Uterus (tissue), 2 donors: ENCODE results near the gene WNT9A.

Experiments used
- CTCF ChIP-seq, 4 experiments: fragments of 200-600 bp in 2 of 4; fragments of 450-650 bp in 2 of 4; sonication (generic) in 2 of 4; IDR thresholded peaks; one replicate each; pipeline ENCODE4 v1.5.1; 2016 to 2019; ENCODE audit warnings: antibody characterized with exemption in 4 of 4, mild to moderate bottlenecking in 2 of 4, moderate library complexity in 1 of 4
- POLR2A ChIP-seq, 2 donors: fragments of 450-650 bp; IDR thresholded peaks; one replicate each; pipeline ENCODE4 v1.6.1; 2016; ENCODE audit warnings: antibody characterized with exemption in 2 of 2, mild to moderate bottlenecking in 1 of 2, moderate library complexity in 1 of 2

GRCh38 chr1:227924833-227925574, 22.7 kb downstream of the WNT9A start:
- TF ChIP-seq CTCF (IDR thresholded peaks at IDR 0.05) (no peak), POLR2A (IDR thresholded peaks at IDR 0.05) (no peak)
